ENCODE measurements around the gene ADAM12.

The ADAM12 gene

DNA sequence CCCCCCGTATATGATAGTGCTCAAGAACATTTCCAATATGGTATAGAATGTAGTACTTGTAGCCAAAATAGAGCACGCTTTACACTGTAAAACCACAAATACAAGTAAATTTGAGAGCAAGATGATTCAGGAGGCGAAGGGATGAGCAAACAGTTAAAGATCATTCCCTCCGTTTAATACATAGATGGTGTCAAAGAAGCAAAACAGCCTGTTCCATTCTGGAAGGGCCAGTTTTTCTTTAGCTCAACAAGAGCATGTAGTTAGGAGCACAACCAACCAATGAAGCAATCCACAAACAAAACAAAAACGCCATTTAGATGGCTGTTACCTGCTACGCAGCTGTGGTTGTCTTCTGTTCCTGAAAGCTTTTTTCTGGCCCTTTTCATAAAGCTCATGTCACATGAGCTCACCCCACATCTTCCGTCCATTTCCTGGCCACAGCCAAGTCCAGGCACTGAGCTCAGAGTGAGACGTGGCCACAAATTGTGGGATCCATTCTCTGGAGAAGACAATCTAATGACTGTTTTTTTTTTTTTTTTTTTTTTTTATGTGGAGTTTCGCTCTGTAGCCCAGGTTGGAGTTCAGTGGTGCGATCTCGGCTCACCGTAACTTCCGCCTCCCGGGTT is 306.3 kb downstream of the ADAM12 start:
- no peaks in the 10 kb centered on the region for H4K20me1 ChIP-seq (ENCODE audit: insufficient read depth, low read length)
- H3K79me2 ChIP-seq (ENCODE audit: insufficient read depth, low read length), result no peaks in the 10 kb centered on the region
- no peak overlapping the region for H2AFZ ChIP-seq (ENCODE audit: low read depth, low read length)
- H3K9me3 ChIP-seq (ENCODE audit: insufficient read depth, low read length, severe bottlenecking), result no peaks in the 10 kb centered on the region
- DNase-seq (no peak), ATAC-seq (ENCODE audit: insufficient read depth, low read depth) (no peak)
- H3K9ac ChIP-seq (ENCODE audit: low read depth, low read length), result no peak overlapping the region
- TF ChIP-seq EZH2 (IDR thresholded peaks at IDR 0.05; ENCODE audit: borderline replicate concordance, low read depth, low read length, severe bottlenecking), result no peak
- no peak for TF ChIP-seq CTCF (IDR thresholded peaks at IDR 0.05; ENCODE audit: borderline replicate concordance, extremely low read depth, low read length, poor library complexity, severe bottlenecking)
- no peaks in the 10 kb centered on the region for H3K36me3 ChIP-seq (ENCODE audit: insufficient read depth, low read length)
- no peak overlapping the region for H3K4me3 ChIP-seq (ENCODE audit: low read depth in 1 of 2, low read length in 2 of 2)
- no peak overlapping the region for H3K4me2 ChIP-seq (ENCODE audit: insufficient read depth, low read length)
- H3K27me3 ChIP-seq (ENCODE audit: insufficient read depth, low read length, poor library complexity), result peaks cover 4% of the 10 kb centered on the region
- no peak overlapping the region for H3K27ac ChIP-seq (ENCODE audit: low read length)
- no peaks in the 10 kb centered on the region for H3K4me1 ChIP-seq (ENCODE audit: insufficient read depth, low read length)

- H3K9ac ChIP-seq (ENCODE audit: low read depth, low read length), result no peak overlapping the region
- no peaks in the 10 kb centered on the region for H3K9me3 ChIP-seq (ENCODE audit: insufficient read depth, low read length, severe bottlenecking)
- H3K4me2 ChIP-seq (ENCODE audit: insufficient read depth, low read length), result no peak overlapping the region
- H4K20me1 ChIP-seq (ENCODE audit: insufficient read depth, low read length), result no peaks in the 10 kb centered on the region
- H3K79me2 ChIP-seq (ENCODE audit: insufficient read depth, low read length), result no peaks in the 10 kb centered on the region
- ATAC-seq (ENCODE audit: insufficient read depth, low read depth) (no peak), DNase-seq (no peak)
- no peak overlapping the region for H3K27ac ChIP-seq (ENCODE audit: low read length)
- no peak for TF ChIP-seq CTCF (IDR thresholded peaks at IDR 0.05; ENCODE audit: borderline replicate concordance, extremely low read depth, low read length, poor library complexity, severe bottlenecking)
- no peak for TF ChIP-seq EZH2 (IDR thresholded peaks at IDR 0.05; ENCODE audit: borderline replicate concordance, low read depth, low read length, severe bottlenecking)
- no peaks in the 10 kb centered on the region for H3K36me3 ChIP-seq (ENCODE audit: insufficient read depth, low read length)
- H3K4me1 ChIP-seq (ENCODE audit: insufficient read depth, low read length), result no peaks in the 10 kb centered on the region
- peaks cover 4% of the 10 kb centered on the region for H3K27me3 ChIP-seq (ENCODE audit: insufficient read depth, low read length, poor library complexity)
- H2AFZ ChIP-seq (ENCODE audit: low read depth, low read length), result no peak overlapping the region
- no peak overlapping the region for H3K4me3 ChIP-seq (ENCODE audit: low read depth in 1 of 2, low read length in 2 of 2)
Measured at GRCh38 chr10:126080879-126081411, 307.3 kb downstream of the ADAM12 start.

DNA sequence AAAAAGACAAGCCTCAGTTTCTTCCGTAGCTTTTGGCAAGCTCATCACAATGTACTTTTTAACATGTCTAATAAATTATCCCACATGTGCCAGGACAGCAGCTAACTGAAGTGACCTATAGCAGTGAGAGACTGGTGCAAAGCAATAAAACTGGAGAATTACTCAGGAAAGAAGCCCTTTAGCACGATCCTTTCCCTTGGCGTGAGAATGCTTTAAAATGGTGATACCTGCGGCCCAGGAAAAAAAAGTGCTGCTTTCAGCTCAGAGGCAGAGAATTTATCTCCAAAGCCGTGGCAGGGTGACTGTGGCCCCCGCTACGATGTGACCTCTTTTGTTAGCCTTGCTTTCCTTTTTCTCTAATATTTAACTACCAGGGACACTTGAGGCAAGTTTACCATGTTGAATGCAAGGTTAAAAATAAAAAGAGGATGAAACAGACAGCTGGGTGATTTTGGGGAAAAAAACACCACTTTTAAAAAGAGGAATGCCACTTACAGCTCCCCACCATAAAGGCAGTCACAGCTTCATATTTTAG is 307.9 kb downstream of the ADAM12 start:
- Histone ChIP-seq H3K36me3 (ENCODE audit: insufficient read depth, low read length) (no peaks in the 10 kb centered on the region), H3K4me2 (ENCODE audit: insufficient read depth, low read length) (no peak overlapping the region), H3K4me3 (ENCODE audit: low read depth in 1 of 2, low read length in 2 of 2) (no peak overlapping the region), H3K79me2 (ENCODE audit: insufficient read depth, low read length) (no peaks in the 10 kb centered on the region), H2AFZ (ENCODE audit: low read depth, low read length) (no peak overlapping the region), H3K27me3 (ENCODE audit: insufficient read depth, low read length, poor library complexity) (peaks cover 4% of the 10 kb centered on the region), H3K4me1 (ENCODE audit: insufficient read depth, low read length) (no peaks in the 10 kb centered on the region), H4K20me1 (ENCODE audit: insufficient read depth, low read length) (no peaks in the 10 kb centered on the region), H3K9me3 (ENCODE audit: insufficient read depth, low read length, severe bottlenecking) (no peaks in the 10 kb centered on the region), H3K27ac (ENCODE audit: low read length) (no peak overlapping the region), H3K9ac (ENCODE audit: low read depth, low read length) (no peak overlapping the region)
- ATAC-seq (ENCODE audit: insufficient read depth, low read depth) (no peak), DNase-seq (no peak)
- TF ChIP-seq CTCF (IDR thresholded peaks at IDR 0.05; ENCODE audit: borderline replicate concordance, extremely low read depth, low read length, poor library complexity, severe bottlenecking), result no peak
